Fibroblast of lung (primary cell): ENCODE measurements around the gene TBL3. TPM values are rescaled to one million over a fixed set of nuclear protein-coding genes. Genes with fewer than 3 reads are reported as not detected.
"Not testable (repeated sequence)": the region's sequence is repeated elsewhere in the genome, so short reads cannot be mapped to it uniquely, and the experiment has no call there.

Source experiments
- DNase-seq, 2 donors: peaks; one replicate each; pipeline versions ENCODE4 v3.0.0 to v3.0.0-alpha.2; 2010; ENCODE audit warnings: low read depth in 2 of 2
- H2AFZ ChIP-seq: 2 replicates; pipeline ENCODE4 v1.5.1; 2012; ENCODE audit warnings: low read length, control low read depth, inconsistent platforms
- H3K27ac ChIP-seq: 2 replicates; pipeline ENCODE4 v1.5.1; 2011; ENCODE audit warnings: low read length, control low read depth; ENCODE audit not compliant: insufficient read depth
- H3K27me3 ChIP-seq: 2 replicates; pipeline ENCODE4 v1.5.1; 2011; ENCODE audit warnings: mild to moderate bottlenecking, low read length; ENCODE audit not compliant: control insufficient read depth, insufficient read depth
- H3K36me3 ChIP-seq: 2 replicates; pipeline ENCODE4 v1.5.1; 2011; ENCODE audit warnings: low read length; ENCODE audit not compliant: control insufficient read depth, insufficient read depth
- H3K4me1 ChIP-seq: 2 replicates; pipeline ENCODE4 v1.5.1; 2011; ENCODE audit warnings: low read length; ENCODE audit not compliant: control insufficient read depth, insufficient read depth; ENCODE audit errors: extremely low read depth
- H3K4me2 ChIP-seq: 2 replicates; pipeline ENCODE4 v1.5.1; 2011; ENCODE audit warnings: low read length, control low read depth; ENCODE audit not compliant: insufficient read depth; ENCODE audit errors: extremely low read depth
- H3K4me3 ChIP-seq, 4 experiments: fragments of 200-600 bp in 1 of 4; sonication (generic) in 1 of 4; replicated peaks in 1 of 4; 2 replicates each; pipeline ENCODE4 v1.5.1; 2011 to 2016; ENCODE audit warnings: low read length in 4 of 4, low read depth in 3 of 4, mild to moderate bottlenecking in 3 of 4, control low read depth in 2 of 4, inconsistent platforms in 1 of 4, mixed read lengths in 1 of 4; ENCODE audit not compliant: insufficient read depth in 1 of 4; ENCODE audit errors: control extremely low read depth in 1 of 4
- H3K79me2 ChIP-seq: 2 replicates; pipeline ENCODE4 v1.5.1; 2012; ENCODE audit warnings: mild to moderate bottlenecking, low read length, inconsistent platforms; ENCODE audit not compliant: control insufficient read depth, insufficient read depth
- H3K9ac ChIP-seq: 2 replicates; pipeline ENCODE4 v1.5.1; 2011; ENCODE audit warnings: mild to moderate bottlenecking, low read length, control low read depth; ENCODE audit not compliant: insufficient read depth
- H3K9me3 ChIP-seq: 2 replicates; pipeline ENCODE4 v1.5.1; 2012; ENCODE audit warnings: low read depth, low read length; ENCODE audit not compliant: control insufficient read depth, insufficient read depth
- H4K20me1 ChIP-seq: 2 replicates; pipeline ENCODE4 v1.5.1; 2011; ENCODE audit warnings: low read length; ENCODE audit not compliant: control insufficient read depth, insufficient read depth; ENCODE audit errors: extremely low read depth
- EZH2 ChIP-seq: IDR thresholded peaks from 2 replicates; pipeline ENCODE4 v1.5.1; 2012; ENCODE audit warnings: low read length, control low read depth, mild to moderate bottlenecking; ENCODE audit errors: missing control alignments
- polyA plus RNA-seq, 2 donors: library from polyadenylated mRNA; depleted of rRNA in 1 of 2; stranded (reverse) in 1 of 2; unstranded in 1 of 2; fragments of >200 nt; gene quantifications; 2 replicates each; pipeline ENCODE4 v1.2.1, GENCODE V29; 2011 to 2012; ENCODE audit warnings: missing spikeins in 1 of 2
- total RNA-seq: library from RNA; depleted of rRNA; stranded (reverse); fragments of >200 nt; gene quantifications from 2 replicates; pipeline ENCODE4 v1.2.1, GENCODE V29; 2014
- TF ChIP-seq, protein P1 (sequence below), 2 donors: IDR thresholded peaks in 1 of 2; conservative IDR thresholded peaks in 1 of 2; 1 replicate in 1 of 2; 2 replicates in 1 of 2; pipeline ENCODE4 v1.5.1; 2011 to 2012; ENCODE audit warnings: low read length in 2 of 2, control low read depth in 1 of 2, inconsistent platforms in 1 of 2, low read depth in 1 of 2, mild to moderate bottlenecking in 1 of 2

The TBL3 gene
- total and polyA plus RNA-seq, 2 donors (not counting 1 experiment from before 2014, with no cell fraction given), result 14.6 to 20.0 TPM

GRCh38 chr16:1962161-1963153 lies 9.4 kb upstream of the TBL3 start:
- H3K9me3 ChIP-seq, DNase-seq, H3K27me3 ChIP-seq, H3K27ac ChIP-seq, H4K20me1 ChIP-seq, H3K9ac ChIP-seq, H2AFZ ChIP-seq, H3K4me1 ChIP-seq: not testable (repeated sequence)
- Histone ChIP-seq H3K79me2 (peaks cover 52% of the 10 kb centered on the region), H3K4me2 (peak overlapping the region; percentile 85), H3K36me3 (peaks cover 26% of the 10 kb centered on the region), H3K4me3 (peak overlapping the region; percentile 79 to 99 (median 86))

GRCh38 chr16:1963806-1964505 lies 7.9 kb upstream of the TBL3 start:
- Histone ChIP-seq H3K4me3 (peak overlapping the region; percentile 79 to 99 (median 86)), H3K4me1 (peaks cover 9% of the 10 kb centered on the region), H3K27ac (peak overlapping the region; percentile 96), H4K20me1 (no peaks in the 10 kb centered on the region), H3K9ac (peak overlapping the region; percentile 98), H3K4me2 (peak overlapping the region; percentile 90), H3K36me3 (peaks cover 26% of the 10 kb centered on the region), H3K9me3 (no peaks in the 10 kb centered on the region), H3K79me2 (peaks cover 52% of the 10 kb centered on the region), H2AFZ (no peak overlapping the region), H3K27me3 (no peaks in the 10 kb centered on the region)
- peak in 1 of 2 donors; percentile 34 for DNase-seq
- TF ChIP-seq, protein P1, sequence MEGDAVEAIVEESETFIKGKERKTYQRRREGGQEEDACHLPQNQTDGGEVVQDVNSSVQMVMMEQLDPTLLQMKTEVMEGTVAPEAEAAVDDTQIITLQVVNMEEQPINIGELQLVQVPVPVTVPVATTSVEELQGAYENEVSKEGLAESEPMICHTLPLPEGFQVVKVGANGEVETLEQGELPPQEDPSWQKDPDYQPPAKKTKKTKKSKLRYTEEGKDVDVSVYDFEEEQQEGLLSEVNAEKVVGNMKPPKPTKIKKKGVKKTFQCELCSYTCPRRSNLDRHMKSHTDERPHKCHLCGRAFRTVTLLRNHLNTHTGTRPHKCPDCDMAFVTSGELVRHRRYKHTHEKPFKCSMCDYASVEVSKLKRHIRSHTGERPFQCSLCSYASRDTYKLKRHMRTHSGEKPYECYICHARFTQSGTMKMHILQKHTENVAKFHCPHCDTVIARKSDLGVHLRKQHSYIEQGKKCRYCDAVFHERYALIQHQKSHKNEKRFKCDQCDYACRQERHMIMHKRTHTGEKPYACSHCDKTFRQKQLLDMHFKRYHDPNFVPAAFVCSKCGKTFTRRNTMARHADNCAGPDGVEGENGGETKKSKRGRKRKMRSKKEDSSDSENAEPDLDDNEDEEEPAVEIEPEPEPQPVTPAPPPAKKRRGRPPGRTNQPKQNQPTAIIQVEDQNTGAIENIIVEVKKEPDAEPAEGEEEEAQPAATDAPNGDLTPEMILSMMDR (conservative IDR thresholded peaks at IDR 0.05 in 1 of 2, IDR thresholded peaks at IDR 0.05 in 1 of 2; ENCODE audit: low read depth in 1 of 2, low read length in 2 of 2), result no peak
- TF ChIP-seq EZH2, result no peak

DNA sequence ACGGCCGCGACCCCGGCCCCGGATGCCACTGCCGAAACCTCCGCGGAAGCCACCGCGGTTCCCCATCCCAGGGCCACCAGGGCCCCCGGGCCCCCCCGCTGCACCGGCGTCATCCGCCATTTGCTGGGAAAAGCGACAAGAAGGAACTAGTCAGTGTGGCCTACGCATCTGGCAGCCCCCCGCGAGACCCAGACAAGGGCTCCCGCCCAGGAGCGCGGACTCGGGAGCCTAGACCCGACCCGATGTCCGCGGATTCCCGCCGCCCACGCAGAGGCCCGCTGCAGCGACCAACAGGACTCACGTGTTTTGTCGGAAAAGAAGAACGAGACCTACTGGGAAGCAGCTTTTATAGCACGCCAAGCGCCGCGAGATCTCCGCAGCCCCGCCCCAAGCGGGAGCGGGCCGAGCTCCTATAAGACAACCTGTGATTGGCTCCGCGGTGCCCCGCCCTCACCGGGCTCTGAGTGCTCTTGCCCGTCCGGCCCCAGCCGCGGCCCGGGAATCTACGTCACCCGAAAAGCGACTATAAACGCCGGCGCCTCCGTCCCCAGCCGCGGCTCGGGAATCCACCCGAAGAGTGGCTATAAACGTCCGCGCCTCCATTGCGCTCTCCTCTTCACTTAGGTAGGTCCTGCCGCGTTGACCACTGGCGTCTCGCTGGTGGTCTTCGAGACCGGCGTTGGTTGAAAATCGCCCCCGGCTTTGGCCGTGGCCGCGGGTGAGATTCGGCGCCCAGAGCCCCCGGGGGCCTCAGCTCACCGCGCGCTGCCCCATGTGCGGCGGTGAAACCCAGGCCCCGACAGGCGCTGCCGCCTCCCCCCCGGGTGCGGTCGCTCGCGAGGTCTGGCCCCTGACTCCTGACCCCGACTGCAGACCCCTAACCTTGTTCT lies 7.1 kb upstream of the TBL3 start, which contains the start of gene RPS2:
TSS of gene RPS2 (minus strand) at position 321 of the 890 bp plus-strand sequence. CDS start at position 120, 201 bp downstream.
- Histone ChIP-seq H3K4me1 (peaks cover 9% of the 10 kb centered on the region), H3K27me3 (no peaks in the 10 kb centered on the region), H2AFZ (peak within 1 kb of the TSS; percentile 86), H3K9ac (peak within 1 kb of the TSS; percentile 98), H3K27ac (peak within 1 kb of the TSS; percentile 96), H3K36me3 (peaks cover 26% of the 10 kb centered on the region), H4K20me1 (no peaks in the 10 kb centered on the region), H3K79me2 (peaks cover 49% of the 10 kb centered on the region), H3K9me3 (no peaks in the 10 kb centered on the region), H3K4me2 (peak within 1 kb of the TSS; percentile 100), H3K4me3 (peak within 1 kb of the TSS; percentile 79 to 99 (median 88))
- DNase-seq, result peak; percentile 97 to 99
- no peak for TF ChIP-seq EZH2
- TF ChIP-seq, protein P1 (conservative IDR thresholded peaks at IDR 0.05 in 1 of 2, IDR thresholded peaks at IDR 0.05 in 1 of 2; ENCODE audit: low read depth in 1 of 2, low read length in 2 of 2), result no peak
